Breast epithelium (tissue), 4 donors: ENCODE measurements around the gene LIF. TPM values are rescaled to one million over a fixed set of nuclear protein-coding genes. Genes with fewer than 3 reads are reported as not detected.

Source experiments
- DNase-seq, 2 donors: peaks; one replicate each; pipeline ENCODE4 v3.0.0-alpha.2; 2019; ENCODE audit warnings: low spot score in 2 of 2
- H3K27ac ChIP-seq, 2 donors: fragments of 200-600 bp; sonication (generic) in 1 of 2; one replicate each; pipeline ENCODE4 v1.5.1; 2016 to 2019; ENCODE audit warnings: mild to moderate bottlenecking in 1 of 2
- H3K27me3 ChIP-seq, 2 donors: fragments of 200-600 bp; sonication (generic) in 1 of 2; one replicate each; pipeline versions ENCODE4 v1.5.1 to v1.6.0; 2017 to 2019; ENCODE audit warnings: control low read depth in 1 of 2, mild to moderate bottlenecking in 1 of 2
- H3K36me3 ChIP-seq: fragments of 200-600 bp; one replicate; pipeline ENCODE4 v1.5.1; 2019
- H3K4me1 ChIP-seq, 2 donors: fragments of 200-600 bp; sonication (generic); one replicate each; pipeline ENCODE4 v1.5.1; 2016 to 2019; ENCODE audit warnings: control low read depth in 1 of 2
- H3K4me3 ChIP-seq, 3 donors: fragments of 200-600 bp; sonication (generic); 1 replicate in 2 of 3; 2 replicates in 1 of 3; pipeline ENCODE4 v1.5.1; 2016 to 2019; ENCODE audit warnings: mild to moderate bottlenecking in 3 of 3, moderate library complexity in 2 of 3
- H3K9me3 ChIP-seq, 2 donors: fragments of 200-600 bp; sonication (generic) in 1 of 2; one replicate each; pipeline ENCODE4 v1.5.1; 2016 to 2019; ENCODE audit warnings: control low read depth in 1 of 2
- POLR2A ChIP-seq: fragments of 450-650 bp; IDR thresholded peaks from one replicate; pipeline ENCODE4 v1.6.1; 2016; ENCODE audit warnings: antibody characterized with exemption, mild to moderate bottlenecking, moderate library complexity
- POLR2AphosphoS5 ChIP-seq, 3 donors: sonication (generic); formaldehyde crosslinking; IDR thresholded peaks; one replicate each; pipeline ENCODE4 v1.6.1; 2017; ENCODE audit warnings: antibody characterized with exemption in 3 of 3
- intact Hi-C: fragments of 100-400 bp; cut with DNase I; formaldehyde crosslinking; loops from one replicate; pipeline ENCODE4 v1.15.1; 2023; ENCODE audit warnings: low total_unique reads
- total RNA-seq, 3 donors: library from RNA; depleted of rRNA; stranded (reverse); fragments of >200 nt; gene quantifications; one replicate each; pipeline ENCODE4 v1.1.0, GENCODE V29; 2016
- TF ChIP-seq, protein P1 (sequence below), 3 donors: fragments of 450-650 bp; IDR thresholded peaks; one replicate each; pipeline ENCODE4 v1.5.1; 2016 to 2017; ENCODE audit warnings: antibody characterized with exemption in 3 of 3, mild to moderate bottlenecking in 3 of 3, moderate library complexity in 3 of 3

The LIF gene
- total RNA-seq, 3 donors from 2014 or later = 1.4 to 9.5 (median 1.6) TPM

DNA sequence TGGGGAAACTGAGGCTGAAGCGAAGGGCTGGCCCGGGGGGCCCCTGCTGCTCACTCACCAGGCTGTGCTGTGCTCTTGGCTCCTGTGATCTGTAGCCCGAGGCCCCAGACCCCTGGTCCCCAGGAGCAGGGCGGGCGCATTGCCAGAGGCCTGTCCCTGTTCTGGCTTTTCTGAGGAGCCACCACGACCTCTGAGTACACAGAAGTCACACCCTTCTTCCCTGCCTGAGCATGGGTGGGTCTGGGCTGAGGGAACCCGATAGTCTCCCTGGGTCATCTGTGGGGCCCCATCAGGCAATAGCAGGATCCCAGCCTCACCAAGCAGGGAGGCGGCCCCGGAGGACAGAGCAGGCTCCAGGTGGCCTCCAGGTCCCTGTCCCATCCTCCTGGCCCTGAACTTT is 37.6 kb upstream of the LIF start:
- intact Hi-C loops = no loop called here
- no peak overlapping the region for H3K4me3 ChIP-seq
- no peak for TF ChIP-seq POLR2AphosphoS5 (IDR thresholded peaks at IDR 0.05)
- TF ChIP-seq POLR2A = no peak
- TF ChIP-seq, protein P1, sequence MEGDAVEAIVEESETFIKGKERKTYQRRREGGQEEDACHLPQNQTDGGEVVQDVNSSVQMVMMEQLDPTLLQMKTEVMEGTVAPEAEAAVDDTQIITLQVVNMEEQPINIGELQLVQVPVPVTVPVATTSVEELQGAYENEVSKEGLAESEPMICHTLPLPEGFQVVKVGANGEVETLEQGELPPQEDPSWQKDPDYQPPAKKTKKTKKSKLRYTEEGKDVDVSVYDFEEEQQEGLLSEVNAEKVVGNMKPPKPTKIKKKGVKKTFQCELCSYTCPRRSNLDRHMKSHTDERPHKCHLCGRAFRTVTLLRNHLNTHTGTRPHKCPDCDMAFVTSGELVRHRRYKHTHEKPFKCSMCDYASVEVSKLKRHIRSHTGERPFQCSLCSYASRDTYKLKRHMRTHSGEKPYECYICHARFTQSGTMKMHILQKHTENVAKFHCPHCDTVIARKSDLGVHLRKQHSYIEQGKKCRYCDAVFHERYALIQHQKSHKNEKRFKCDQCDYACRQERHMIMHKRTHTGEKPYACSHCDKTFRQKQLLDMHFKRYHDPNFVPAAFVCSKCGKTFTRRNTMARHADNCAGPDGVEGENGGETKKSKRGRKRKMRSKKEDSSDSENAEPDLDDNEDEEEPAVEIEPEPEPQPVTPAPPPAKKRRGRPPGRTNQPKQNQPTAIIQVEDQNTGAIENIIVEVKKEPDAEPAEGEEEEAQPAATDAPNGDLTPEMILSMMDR (IDR thresholded peaks at IDR 0.05) = no peak
- no peak overlapping the region for H3K27ac ChIP-seq
- no peaks in the 10 kb centered on the region for H3K9me3 ChIP-seq
- no peaks in the 10 kb centered on the region for H3K36me3 ChIP-seq
- H3K27me3 ChIP-seq = no peaks in the 10 kb centered on the region
- no peak for DNase-seq
- peaks cover 0 to 7% of the 10 kb centered on the region in 2 donors for H3K4me1 ChIP-seq

GRCh38 chr22:30283342-30283741 is 36.8 kb upstream of the LIF start:
- Histone ChIP-seq H3K9me3 (no peaks in the 10 kb centered on the region), H3K27me3 (no peaks in the 10 kb centered on the region), H3K36me3 (no peaks in the 10 kb centered on the region), H3K27ac (no peak overlapping the region), H3K4me1 (peaks cover 0 to 5% of the 10 kb centered on the region in 2 donors), H3K4me3 (no peak overlapping the region)
- no peak for DNase-seq
- intact Hi-C loops = loop anchor here (2.0 kb wide), 1 partner anchor 61 kb away; no protein-coding TSS in a partner anchor
- TF ChIP-seq POLR2AphosphoS5 (IDR thresholded peaks at IDR 0.05) (no peak), POLR2A (no peak)
- TF ChIP-seq, protein P1 (IDR thresholded peaks at IDR 0.05) = no peak

DNA sequence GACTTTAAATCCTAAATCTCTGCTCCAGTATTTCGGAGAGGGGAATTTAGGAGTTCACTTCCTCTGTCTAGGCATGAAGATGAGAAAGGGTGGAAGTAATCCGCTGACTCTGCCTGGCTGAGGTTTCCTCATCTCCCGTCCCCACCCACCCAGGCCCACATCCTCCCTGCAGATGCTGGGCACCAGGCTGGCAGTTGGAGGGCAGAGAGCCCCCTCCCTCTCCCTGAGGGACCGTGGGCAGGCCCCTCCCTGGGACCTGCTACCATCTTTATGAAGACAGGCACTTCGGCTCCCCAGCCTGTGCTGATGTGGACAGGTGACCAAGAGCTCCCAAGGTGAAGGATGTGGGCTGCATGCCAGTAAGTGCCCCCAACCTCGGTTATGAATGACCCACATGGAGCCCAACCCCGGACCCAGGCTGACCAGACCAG is 36.1 kb upstream of the LIF start:
- no peak for DNase-seq
- Histone ChIP-seq H3K9me3 (no peaks in the 10 kb centered on the region), H3K27ac (no peak overlapping the region), H3K4me1 (no peaks in the 10 kb centered on the region), H3K4me3 (no peak overlapping the region), H3K27me3 (no peaks in the 10 kb centered on the region), H3K36me3 (no peaks in the 10 kb centered on the region)
- intact Hi-C loops = loop anchor here (2.0 kb wide), 1 partner anchor 62 kb away; no protein-coding TSS in a partner anchor
- TF ChIP-seq POLR2AphosphoS5 (IDR thresholded peaks at IDR 0.05) = no peak
- TF ChIP-seq, protein P1 (IDR thresholded peaks at IDR 0.05) = no peak
- TF ChIP-seq POLR2A = no peak

DNA sequence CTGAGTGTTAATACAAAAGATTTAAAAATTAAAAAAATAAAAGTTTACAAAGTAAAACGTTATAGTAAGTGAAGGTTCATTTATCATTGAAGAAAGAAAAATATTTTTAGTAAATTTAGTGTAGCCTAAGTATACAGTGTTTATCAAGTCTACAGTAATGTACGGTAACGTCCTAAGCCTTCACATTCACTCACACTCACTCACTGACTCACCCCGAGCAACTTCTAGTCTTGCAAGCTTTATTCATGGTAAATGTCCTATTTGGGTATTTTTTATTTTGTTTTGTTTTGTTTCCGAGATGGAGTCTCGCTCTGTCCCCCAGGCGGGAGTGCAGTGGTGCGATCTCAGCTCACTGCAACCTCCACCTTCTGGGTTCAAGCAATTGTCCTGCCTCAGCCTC is 33.9 kb upstream of the LIF start:
- Histone ChIP-seq H3K4me3 (no peak overlapping the region), H3K27me3 (no peaks in the 10 kb centered on the region), H3K9me3 (no peaks in the 10 kb centered on the region), H3K4me1 (no peaks in the 10 kb centered on the region), H3K27ac (no peak overlapping the region), H3K36me3 (no peaks in the 10 kb centered on the region)
- intact Hi-C loops = no loop called here
- TF ChIP-seq POLR2A = no peak
- no peak for TF ChIP-seq POLR2AphosphoS5 (IDR thresholded peaks at IDR 0.05)
- TF ChIP-seq, protein P1 (IDR thresholded peaks at IDR 0.05) = no peak
- DNase-seq = no peak

DNA sequence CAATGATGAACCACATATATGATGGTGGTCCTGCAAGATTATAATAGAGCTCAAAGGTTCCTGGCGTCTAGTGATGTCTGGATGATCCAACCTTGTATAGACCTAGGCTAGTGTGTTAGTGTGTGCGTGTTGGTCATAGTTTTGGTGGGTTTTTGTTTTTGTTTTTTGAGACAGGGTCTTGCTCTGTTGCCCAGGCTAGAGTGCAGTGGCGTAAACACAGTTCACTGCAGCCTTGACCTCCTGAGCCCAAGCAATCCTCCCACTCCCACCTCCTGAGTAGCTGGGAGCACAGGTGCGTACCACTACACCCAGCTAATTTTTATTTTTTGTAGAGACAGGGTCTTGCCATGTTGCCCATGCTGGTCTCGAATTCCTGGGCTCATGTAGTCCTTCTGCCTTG is 33.4 kb upstream of the LIF start:
- H3K4me3 ChIP-seq = no peak overlapping the region
- no peak for DNase-seq
- H3K4me1 ChIP-seq = no peaks in the 10 kb centered on the region
- H3K27me3 ChIP-seq = no peaks in the 10 kb centered on the region
- H3K9me3 ChIP-seq = no peaks in the 10 kb centered on the region
- TF ChIP-seq, protein P1 (IDR thresholded peaks at IDR 0.05) = no peak
- TF ChIP-seq POLR2A (no peak), POLR2AphosphoS5 (IDR thresholded peaks at IDR 0.05) (no peak)
- intact Hi-C loops = loop anchor here (5.0 kb wide), 2 partner anchors 587 to 1398 kb away; partner anchors contain the start of gene ZNRF3
- H3K27ac ChIP-seq = no peak overlapping the region
- no peaks in the 10 kb centered on the region for H3K36me3 ChIP-seq
